Common myeloid progenitor, CD34-positive (primary cell): ENCODE results near the gene FBLN5.

Experiments
- CTCF ChIA-PET: fragments of 350-600 bp; sonication (Branson Sonifier 250); formaldehyde crosslinking; loops from one replicate; lab custom pipeline; 2021; ENCODE audit warnings: antibody characterized with exemption; lab: Charles Lee
- POLR2A ChIA-PET: fragments of 350-600 bp; sonication (Branson Sonifier 250); formaldehyde crosslinking; loops from one replicate; lab custom pipeline; 2021; ENCODE audit warnings: antibody characterized with exemption; lab: Charles Lee
- DNase-seq, 3 donors: peaks; one replicate each; pipeline versions ENCODE4 v3.0.0 to v3.0.0-alpha.2; 2013
- H3K27ac ChIP-seq, 2 experiments: 1 replicate in 1 of 2; 2 replicates in 1 of 2; pipeline ENCODE4 v1.7.0; 2013; ENCODE audit warnings: inconsistent platforms in 2 of 2, low read length in 2 of 2, mild to moderate bottlenecking in 2 of 2, low read depth in 1 of 2, moderate library complexity in 1 of 2; ENCODE audit not compliant: severe bottlenecking in 2 of 2, insufficient read depth in 1 of 2, poor library complexity in 1 of 2
- H3K27me3 ChIP-seq, 5 experiments: replicated peaks in 2 of 5; 1 replicate in 3 of 5; 2 replicates in 2 of 5; pipeline versions ENCODE4 v1.6.1 to v1.7.0; 2013; ENCODE audit warnings: low read length in 4 of 5, mild to moderate bottlenecking in 2 of 5, moderate library complexity in 2 of 5, inconsistent platforms in 1 of 5; ENCODE audit not compliant: insufficient read depth in 5 of 5, control insufficient read depth in 4 of 5
- H3K36me3 ChIP-seq, 4 experiments: 1 replicate in 2 of 4; 2 replicates in 2 of 4; pipeline versions ENCODE4 v1.6.1 to v1.7.0; 2013; ENCODE audit warnings: low read length in 3 of 4, control low read depth in 1 of 4, mild to moderate bottlenecking in 1 of 4; ENCODE audit not compliant: control insufficient read depth in 4 of 4, insufficient read depth in 4 of 4
- H3K4me1 ChIP-seq, 4 experiments: 1 replicate in 3 of 4; 2 replicates in 1 of 4; pipeline versions ENCODE4 v1.6.1 to v1.7.1; 2013; ENCODE audit warnings: low read length in 3 of 4, mild to moderate bottlenecking in 3 of 4, control low read depth in 1 of 4, inconsistent platforms in 1 of 4, moderate library complexity in 1 of 4; ENCODE audit not compliant: control insufficient read depth in 4 of 4, insufficient read depth in 4 of 4; ENCODE audit errors: control extremely low read depth in 1 of 4
- H3K4me3 ChIP-seq, 7 experiments: 1 replicate in 4 of 7; 2 replicates in 3 of 7; pipeline versions ENCODE4 v1.5.1 to v1.7.0; 2013; ENCODE audit warnings: mild to moderate bottlenecking in 7 of 7, low read length in 6 of 7, moderate library complexity in 6 of 7, inconsistent platforms in 2 of 7, low read depth in 2 of 7, control low read depth in 1 of 7; ENCODE audit not compliant: insufficient read depth in 4 of 7, control insufficient read depth in 1 of 7; ENCODE audit errors: extremely low read depth in 1 of 7
- H3K9me3 ChIP-seq, 5 experiments: 1 replicate in 4 of 5; 2 replicates in 1 of 5; pipeline versions ENCODE4 v1.6.1 to v1.7.1; 2013; ENCODE audit warnings: low read length in 4 of 5, mild to moderate bottlenecking in 2 of 5, inconsistent platforms in 1 of 5, low read depth in 1 of 5, moderate library complexity in 1 of 5; ENCODE audit not compliant: control insufficient read depth in 4 of 5, insufficient read depth in 2 of 5; ENCODE audit errors: control extremely low read depth in 1 of 5
- WGBS: methylation state at CpG from one replicate; pipeline ENCODE4 v1.1.5; 2013; ENCODE audit not compliant: insufficient coverage; 5-methylcytosine and 5-hydroxymethylcytosine counted together

The FBLN5 gene

DNA sequence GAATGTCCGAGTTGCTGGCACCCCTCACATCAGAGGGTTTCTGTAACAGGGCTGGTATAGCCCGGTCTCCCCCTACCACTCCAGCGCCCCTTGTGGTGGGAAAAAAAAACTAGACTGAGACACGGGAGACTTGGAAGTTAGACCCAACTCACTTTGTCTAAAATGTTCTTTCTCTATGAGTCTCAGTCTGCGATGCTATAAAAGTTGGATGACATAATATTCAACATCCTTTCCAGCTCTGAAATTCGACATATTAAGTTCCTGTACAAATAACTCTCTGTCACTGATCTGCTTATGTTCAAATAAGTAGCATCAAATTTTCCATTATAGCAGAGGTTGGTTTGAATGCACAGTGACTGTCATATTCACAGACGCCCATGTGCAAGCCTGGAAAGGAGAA lies 54.5 kb downstream of the FBLN5 start:
- CTCF ChIA-PET, result interaction anchor here (1.0 to 2.2 kb wide), 3 partner anchors 9 to 104 kb away, joined by 3 to 8 read pairs (median 4); no protein-coding TSS in a partner anchor
- H3K4me1 ChIP-seq, result peaks cover 8 to 27% (median 20%) of the 10 kb centered on the region in 4 experiments
- H3K27ac ChIP-seq, result no peak overlapping the region

DNA sequence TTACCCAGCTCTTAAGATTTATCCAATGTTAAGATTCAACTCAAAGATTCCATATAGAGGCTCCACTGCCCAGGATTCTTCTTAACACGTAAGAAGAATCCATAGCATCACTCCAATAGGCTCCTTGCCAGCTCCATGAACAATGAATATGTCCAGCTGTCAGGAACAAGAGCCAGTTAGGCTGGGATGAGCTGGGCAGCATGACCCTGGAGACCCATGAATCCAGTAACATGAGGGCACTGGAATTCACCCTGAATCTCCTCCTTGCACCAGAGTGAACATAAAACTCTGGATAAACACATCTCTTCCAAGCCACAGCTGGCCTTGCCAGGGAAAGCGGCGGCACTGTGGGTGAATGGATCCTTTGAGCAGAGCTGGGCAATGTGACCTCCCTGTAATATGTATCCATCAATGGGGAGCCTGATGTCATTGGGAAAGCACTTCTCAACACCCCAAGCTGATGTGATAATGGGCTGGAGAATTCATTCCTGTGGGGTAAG lies 55.7 kb downstream of the FBLN5 start:
- WGBS, result 93% methylated on average over 3 of the region's 3 CpGs
- H3K9me3 ChIP-seq, result no peaks in the 10 kb centered on the region
- H3K27ac ChIP-seq, result no peak overlapping the region
- no peak overlapping the region for H3K4me3 ChIP-seq
- ChIA-PET CTCF (interaction anchor here (0.7 to 2.2 kb wide), 7 partner anchors 10 to 105 kb away, joined by 3 to 8 read pairs (median 3); no protein-coding TSS in a partner anchor), POLR2A (interaction anchor here (0.5 to 0.7 kb wide), 2 partner anchors 25 to 30 kb away, joined by 3 read pairs; partner anchors contain the start of gene TC2N)
- H3K4me1 ChIP-seq, result peaks cover 8 to 27% (median 20%) of the 10 kb centered on the region in 4 experiments
- no peaks in the 10 kb centered on the region for H3K36me3 ChIP-seq
- no peaks in the 10 kb centered on the region for H3K27me3 ChIP-seq
- DNase-seq, result no peak

More for the DNA sequence above, 54.5 kb downstream of the FBLN5 start:
- no peaks in the 10 kb centered on the region for H3K9me3 ChIP-seq
- no peak overlapping the region for H3K4me3 ChIP-seq
- no peaks in the 10 kb centered on the region for H3K36me3 ChIP-seq
- no peaks in the 10 kb centered on the region for H3K27me3 ChIP-seq
- 89% methylated on average over 5 of the region's 7 CpGs for WGBS
- POLR2A ChIA-PET, result interaction anchor here (0.5 kb wide), 1 partner anchor 29 kb away, joined by 3 read pairs; no protein-coding TSS in a partner anchor
- DNase-seq, result peak in 2 of 3 donors; percentile 30 to 41

DNA sequence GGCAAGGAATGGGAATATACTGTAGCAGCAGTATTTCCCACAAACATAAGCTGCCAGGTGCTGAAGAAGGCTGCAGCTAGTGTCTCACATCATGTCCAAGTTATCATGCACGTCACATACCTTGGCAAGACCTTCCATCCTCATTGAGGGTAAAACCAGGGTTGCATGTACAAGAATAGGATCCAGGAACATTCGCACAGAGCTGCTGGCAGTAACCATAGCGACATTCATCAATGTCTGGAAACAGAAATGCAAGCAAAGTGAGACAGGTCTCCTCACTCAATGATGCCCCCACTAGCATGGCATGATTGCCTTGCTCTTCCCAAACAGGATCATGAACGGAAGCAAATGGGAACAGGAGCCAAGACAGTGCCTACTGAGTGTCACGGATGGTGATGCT lies 56.4 kb downstream of the FBLN5 start:
- no peak for DNase-seq
- WGBS, result 95% methylated on average over 4 of the region's 5 CpGs
- CTCF ChIA-PET, result interaction anchor here (0.7 to 2.2 kb wide), 6 partner anchors 12 to 106 kb away, joined by 3 to 8 read pairs (median 4); no protein-coding TSS in a partner anchor
- H3K9me3 ChIP-seq, result no peaks in the 10 kb centered on the region
- no peak overlapping the region for H3K4me3 ChIP-seq
- peaks cover 8 to 27% (median 20%) of the 10 kb centered on the region in 4 experiments for H3K4me1 ChIP-seq
- H3K36me3 ChIP-seq, result no peaks in the 10 kb centered on the region
- no peaks in the 10 kb centered on the region for H3K27me3 ChIP-seq
- POLR2A ChIA-PET, result no interaction called here
- H3K27ac ChIP-seq, result no peak overlapping the region

DNA sequence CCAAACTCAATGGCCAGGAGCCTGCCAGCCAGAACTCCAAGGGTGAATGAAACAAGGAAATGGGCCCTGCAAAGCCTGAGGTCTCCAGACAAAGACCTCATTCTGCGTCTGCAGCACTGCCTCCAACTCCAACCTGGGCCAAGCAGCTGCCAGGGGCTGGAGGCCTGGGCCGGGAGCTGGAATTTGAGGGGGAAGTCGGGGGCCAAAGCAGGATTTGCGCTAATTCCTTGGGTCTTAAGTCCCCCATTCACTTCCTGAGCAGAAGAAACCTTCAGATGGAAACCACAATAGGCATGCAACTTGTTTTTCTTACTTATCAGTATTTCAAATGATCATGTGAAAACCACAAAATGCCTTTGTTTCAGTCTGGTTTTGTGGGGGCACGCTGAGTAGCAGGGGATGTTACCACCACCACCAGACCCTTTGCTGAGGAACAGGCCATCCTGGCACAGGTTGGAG lies 57.2 kb downstream of the FBLN5 start:
- H3K27ac ChIP-seq, result peak overlapping the region in 1 of 2 experiments; percentile 12
- no peaks in the 10 kb centered on the region for H3K36me3 ChIP-seq
- CTCF ChIA-PET, result interaction anchor here (1.5 kb wide), 1 partner anchor 48 kb away, joined by 3 read pairs; no protein-coding TSS in a partner anchor
- H3K9me3 ChIP-seq, result no peaks in the 10 kb centered on the region
- 0% methylated on average over 4 of the region's 5 CpGs for WGBS
- no peaks in the 10 kb centered on the region for H3K27me3 ChIP-seq
- POLR2A ChIA-PET, result no interaction called here
- H3K4me1 ChIP-seq, result peaks cover 8 to 27% (median 20%) of the 10 kb centered on the region in 4 experiments
- peak in 2 of 3 donors; percentile 53 to 80 for DNase-seq
- peak overlapping the region in 1 of 7 experiments; percentile 43 for H3K4me3 ChIP-seq

DNA sequence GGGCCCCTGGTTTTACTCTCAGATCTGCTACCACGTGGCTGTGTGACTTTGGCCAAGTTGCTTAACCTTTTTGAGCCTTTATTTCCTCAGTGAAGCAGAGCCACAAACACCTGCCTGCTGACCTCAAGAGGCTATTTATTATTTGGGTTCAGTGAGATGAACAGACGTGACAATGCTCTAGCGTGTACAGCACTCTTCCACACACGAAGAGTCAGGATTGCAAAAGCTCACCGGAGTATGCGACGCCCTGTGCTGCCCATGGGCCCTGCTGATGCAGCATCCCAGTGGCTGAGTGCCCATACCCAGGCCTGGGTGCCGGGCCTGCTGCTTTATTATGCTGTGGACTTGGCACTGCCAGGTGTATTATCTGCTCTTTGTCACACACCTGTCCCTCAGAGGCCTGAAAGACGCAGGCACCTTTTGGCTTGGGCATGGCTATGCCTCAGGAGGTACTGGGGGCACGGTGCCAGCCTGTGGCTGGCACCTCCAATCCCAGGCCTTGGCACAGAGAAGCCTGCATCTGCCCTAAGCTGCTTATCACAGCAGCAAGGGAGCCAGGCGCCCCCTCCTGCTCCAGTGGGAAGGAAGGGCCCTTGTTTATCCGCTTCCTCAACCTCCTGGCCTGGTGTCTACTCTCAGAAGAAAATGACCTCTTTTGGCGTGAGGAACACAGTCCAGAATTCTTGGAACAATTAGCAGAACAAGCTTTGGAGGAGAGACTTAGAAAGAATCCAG lies 57.9 kb downstream of the FBLN5 start:
- H3K36me3 ChIP-seq, result no peaks in the 10 kb centered on the region
- H3K4me1 ChIP-seq, result peaks cover 8 to 27% (median 20%) of the 10 kb centered on the region in 4 experiments
- H3K27ac ChIP-seq, result no peak overlapping the region
- DNase-seq, result no peak
- peak overlapping the region in 1 of 7 experiments; percentile 43 for H3K4me3 ChIP-seq
- 75% methylated on average over 12 of the region's 13 CpGs for WGBS
- H3K9me3 ChIP-seq, result no peaks in the 10 kb centered on the region
- no peaks in the 10 kb centered on the region for H3K27me3 ChIP-seq
- CTCF ChIA-PET, result interaction anchor here (0.6 kb wide), 1 partner anchor 88 kb away, joined by 3 read pairs; no protein-coding TSS in a partner anchor
- POLR2A ChIA-PET, result no interaction called here

DNA sequence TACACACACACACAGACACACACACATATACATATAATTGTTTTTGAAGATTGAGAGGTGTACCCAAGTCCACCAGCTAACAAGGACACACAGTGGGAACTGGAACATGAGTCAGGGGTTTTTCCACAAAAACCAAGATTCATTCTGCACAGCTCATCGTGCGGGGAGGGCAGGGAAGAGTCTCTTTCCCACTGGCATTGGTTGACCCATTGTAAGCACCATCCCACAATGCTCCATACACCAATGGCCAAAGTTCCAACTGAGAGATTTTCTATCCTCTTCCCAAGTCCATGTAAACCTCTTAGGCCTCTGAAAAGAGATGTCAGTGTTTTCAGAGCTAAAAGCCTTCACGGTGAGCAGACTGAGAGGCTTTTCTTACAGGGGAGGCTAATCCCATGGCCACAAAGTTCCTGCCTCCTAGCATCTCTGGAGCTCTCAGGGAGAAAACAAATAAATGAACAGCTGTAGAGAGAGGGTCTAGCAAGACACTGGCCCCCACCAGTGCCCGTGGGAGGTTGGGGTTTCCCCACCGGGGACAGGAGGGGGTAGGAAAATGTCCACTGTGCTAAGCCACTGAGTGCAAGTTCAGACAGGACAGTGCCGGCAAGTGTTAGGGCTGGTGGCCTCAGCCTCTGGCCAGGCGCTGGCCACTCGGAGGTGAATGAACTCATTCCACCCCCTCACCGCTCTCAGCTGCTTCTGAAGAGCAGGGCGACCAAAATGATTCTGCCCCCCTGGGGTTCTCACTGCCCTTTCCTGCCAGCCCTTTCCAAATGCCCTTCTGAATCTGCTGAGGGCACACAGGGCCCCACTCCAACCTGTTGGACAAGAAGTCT lies 58.6 kb downstream of the FBLN5 start:
- CTCF ChIA-PET, result no interaction called here
- H3K27ac ChIP-seq, result no peak overlapping the region
- 99% methylated on average over 10 of the region's 10 CpGs for WGBS
- peaks cover 8 to 26% (median 20%) of the 10 kb centered on the region in 4 experiments for H3K4me1 ChIP-seq
- POLR2A ChIA-PET, result no interaction called here
- no peak overlapping the region for H3K4me3 ChIP-seq
- DNase-seq, result no peak
- no peaks in the 10 kb centered on the region for H3K36me3 ChIP-seq
- no peaks in the 10 kb centered on the region for H3K27me3 ChIP-seq
- H3K9me3 ChIP-seq, result no peaks in the 10 kb centered on the region
